IPS-18c (cell line): Measurements from ENCODE around the gene CFAP251.
A peak's percentile ranks its signal among the peaks of the same experiment; 100 is the strongest.

ENCODE experiments used
- H3K4me3 ChIP-seq: 2 replicates; pipeline ENCODE4 v1.7.0; 2013; ENCODE audit warnings: low read depth, mild to moderate bottlenecking, low read length, moderate library complexity; ENCODE audit not compliant: insufficient read depth
- H3K9me3 ChIP-seq: one replicate; pipeline ENCODE4 v1.6.1; 2013; ENCODE audit warnings: mild to moderate bottlenecking, low read length, moderate library complexity; ENCODE audit not compliant: control insufficient read depth, insufficient read depth

Gene CFAP251

GRCh38 chr12:122005252-122005776, 86.9 kb downstream of the CFAP251 start:
- H3K4me3 ChIP-seq: no peak overlapping the region
- peaks cover 2% of the 10 kb centered on the region for H3K9me3 ChIP-seq

GRCh38 chr12:122006186-122006926, 88.0 kb downstream of the CFAP251 start:
- Histone ChIP-seq H3K9me3 (peaks cover 2% of the 10 kb centered on the region), H3K4me3 (no peak overlapping the region)

- Histone ChIP-seq H3K4me3 (no peak overlapping the region), H3K9me3 (no peaks in the 10 kb centered on the region)
Observed at GRCh38 chr12:122009741-122010140, 91.3 kb downstream of the CFAP251 start.

GRCh38 chr12:122012184-122012583, 93.8 kb downstream of the CFAP251 start:
- Histone ChIP-seq H3K9me3 (no peaks in the 10 kb centered on the region), H3K4me3 (no peak overlapping the region)

GRCh38 chr12:122013136-122013535, 94.7 kb downstream of the CFAP251 start:
- Histone ChIP-seq H3K4me3 (no peak overlapping the region), H3K9me3 (no peaks in the 10 kb centered on the region)

GRCh38 chr12:122013791-122014590, 95.6 kb downstream of the CFAP251 start:
- H3K9me3 ChIP-seq: no peaks in the 10 kb centered on the region
- H3K4me3 ChIP-seq: no peak overlapping the region

GRCh38 chr12:122014781-122015180, 96.4 kb downstream of the CFAP251 start:
- H3K9me3 ChIP-seq: no peaks in the 10 kb centered on the region
- no peak overlapping the region for H3K4me3 ChIP-seq

- Histone ChIP-seq H3K9me3 (no peaks in the 10 kb centered on the region), H3K4me3 (no peak overlapping the region)
Observed at GRCh38 chr12:122018457-122018856, 100.1 kb downstream of the CFAP251 start.

- Histone ChIP-seq H3K4me3 (no peak overlapping the region), H3K9me3 (no peaks in the 10 kb centered on the region)
Observed at GRCh38 chr12:122018937-122019336, 100.5 kb downstream of the CFAP251 start.

- Histone ChIP-seq H3K4me3 (peak overlapping the region; percentile 70), H3K9me3 (no peaks in the 10 kb centered on the region)
Observed at GRCh38 chr12:122020795-122021192, 102.4 kb downstream of the CFAP251 start.

- Histone ChIP-seq H3K4me3 (peak overlapping the region; percentile 70), H3K9me3 (no peaks in the 10 kb centered on the region)
Observed at GRCh38 chr12:122021193-122021821, 102.9 kb downstream of the CFAP251 start.

GRCh38 chr12:122021822-122022392, 103.5 kb downstream of the CFAP251 start, which contains the start of gene BCL7A:
Gene BCL7A, plus strand, starts transcription at chr12:122021884. Its CDS starts 208 bp downstream, at chr12:122022092.
- no peaks in the 10 kb centered on the region for H3K9me3 ChIP-seq
- peak within 1 kb of the TSS; percentile 79 for H3K4me3 ChIP-seq

- Histone ChIP-seq H3K4me3 (peak overlapping the region; percentile 79), H3K9me3 (no peaks in the 10 kb centered on the region)
Observed at GRCh38 chr12:122022393-122023338, 104.3 kb downstream of the CFAP251 start.

- H3K9me3 ChIP-seq: no peaks in the 10 kb centered on the region
- H3K4me3 ChIP-seq: peak overlapping the region; percentile 79
Observed at GRCh38 chr12:122023339-122024131, 105.1 kb downstream of the CFAP251 start.

GRCh38 chr12:122024132-122024785, 105.9 kb downstream of the CFAP251 start:
- Histone ChIP-seq H3K4me3 (no peak overlapping the region; the same call in 1 of the 2 replicates), H3K9me3 (no peaks in the 10 kb centered on the region)
